IPS-18a (cell line): ENCODE measurements around the gene FBXO46.

Experiments
- H3K27ac ChIP-seq: one replicate; pipeline ENCODE4 v1.5.1; 2013; ENCODE audit warnings: low read length
- H3K27me3 ChIP-seq: one replicate; pipeline ENCODE4 v1.6.1; 2013; ENCODE audit warnings: mild to moderate bottlenecking, low read length; ENCODE audit not compliant: control insufficient read depth, insufficient read depth
- H3K36me3 ChIP-seq: one replicate; pipeline ENCODE4 v1.6.1; 2013; ENCODE audit warnings: low read depth, low read length; ENCODE audit not compliant: control insufficient read depth
- H3K4me1 ChIP-seq: one replicate; pipeline ENCODE4 v1.6.1; 2013; ENCODE audit warnings: low read depth, low read length; ENCODE audit not compliant: control insufficient read depth
- H3K4me3 ChIP-seq: one replicate; pipeline ENCODE4 v1.5.1; 2013; ENCODE audit warnings: low read length
- H3K9ac ChIP-seq: one replicate; pipeline ENCODE4 v1.6.1; 2013; ENCODE audit warnings: mild to moderate bottlenecking, low read length, moderate library complexity
- H3K9me3 ChIP-seq: one replicate; pipeline ENCODE4 v1.6.1; 2013; ENCODE audit warnings: low read depth, low read length; ENCODE audit not compliant: control insufficient read depth

The FBXO46 gene

DNA sequence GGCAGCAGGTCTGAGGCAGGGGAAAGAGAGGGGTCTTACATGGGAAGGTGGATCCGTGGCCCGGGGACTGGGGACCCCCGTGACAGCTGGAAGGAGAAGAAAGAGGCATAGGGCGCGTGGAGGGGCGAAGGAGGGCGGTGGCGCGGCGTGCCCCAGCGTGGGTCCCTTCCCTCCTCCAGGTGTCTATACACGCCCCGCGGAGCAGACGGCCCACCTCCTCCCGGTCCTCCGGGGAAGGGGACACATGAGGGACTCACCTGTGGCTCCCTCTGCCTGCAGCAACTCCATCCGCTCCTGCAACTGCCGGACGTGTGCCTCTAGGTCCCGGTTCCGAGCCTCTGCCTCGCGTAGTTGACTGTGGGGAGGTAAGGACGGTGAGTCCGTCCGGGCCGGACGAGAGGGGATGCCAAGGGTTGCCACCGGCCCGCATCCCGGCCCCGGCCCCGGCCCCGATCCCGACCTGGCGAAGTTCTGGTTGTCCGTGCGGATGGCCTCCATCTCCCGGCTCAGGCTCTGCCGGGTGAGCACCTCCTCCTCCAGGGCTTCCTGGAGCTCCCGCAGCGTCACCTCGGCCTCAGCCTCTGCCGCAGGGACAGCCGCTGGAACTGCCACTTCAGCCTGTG, 40.7 kb upstream of the FBXO46 start:
- peaks cover 5% of the 10 kb centered on the region for H3K36me3 ChIP-seq
- H3K4me3 ChIP-seq, result peak overlapping the region; percentile 87
- no peak overlapping the region for H3K27ac ChIP-seq
- peaks cover 10% of the 10 kb centered on the region for H3K4me1 ChIP-seq
- peak overlapping the region; percentile 39 for H3K9ac ChIP-seq
- H3K27me3 ChIP-seq, result no peaks in the 10 kb centered on the region
- H3K9me3 ChIP-seq, result no peaks in the 10 kb centered on the region

- H3K4me1 ChIP-seq, result peaks cover 11% of the 10 kb centered on the region
- peaks cover 5% of the 10 kb centered on the region for H3K36me3 ChIP-seq
- peak overlapping the region; percentile 31 for H3K27ac ChIP-seq
- H3K9me3 ChIP-seq, result no peaks in the 10 kb centered on the region
- no peaks in the 10 kb centered on the region for H3K27me3 ChIP-seq
- H3K4me3 ChIP-seq, result peak overlapping the region; percentile 87
- H3K9ac ChIP-seq, result peak overlapping the region; percentile 86
Measured at GRCh38 chr19:45770192-45771101, 39.8 kb upstream of the FBXO46 start.

- Histone ChIP-seq H3K27ac (peak overlapping the region; percentile 87), H3K4me3 (peak overlapping the region; percentile 87), H3K9ac (peak overlapping the region; percentile 86), H3K4me1 (peaks cover 17% of the 10 kb centered on the region), H3K36me3 (peaks cover 5% of the 10 kb centered on the region), H3K9me3 (no peaks in the 10 kb centered on the region), H3K27me3 (no peaks in the 10 kb centered on the region)
Measured at GRCh38 chr19:45769821-45770191, 39.1 kb upstream of the FBXO46 start.

DNA sequence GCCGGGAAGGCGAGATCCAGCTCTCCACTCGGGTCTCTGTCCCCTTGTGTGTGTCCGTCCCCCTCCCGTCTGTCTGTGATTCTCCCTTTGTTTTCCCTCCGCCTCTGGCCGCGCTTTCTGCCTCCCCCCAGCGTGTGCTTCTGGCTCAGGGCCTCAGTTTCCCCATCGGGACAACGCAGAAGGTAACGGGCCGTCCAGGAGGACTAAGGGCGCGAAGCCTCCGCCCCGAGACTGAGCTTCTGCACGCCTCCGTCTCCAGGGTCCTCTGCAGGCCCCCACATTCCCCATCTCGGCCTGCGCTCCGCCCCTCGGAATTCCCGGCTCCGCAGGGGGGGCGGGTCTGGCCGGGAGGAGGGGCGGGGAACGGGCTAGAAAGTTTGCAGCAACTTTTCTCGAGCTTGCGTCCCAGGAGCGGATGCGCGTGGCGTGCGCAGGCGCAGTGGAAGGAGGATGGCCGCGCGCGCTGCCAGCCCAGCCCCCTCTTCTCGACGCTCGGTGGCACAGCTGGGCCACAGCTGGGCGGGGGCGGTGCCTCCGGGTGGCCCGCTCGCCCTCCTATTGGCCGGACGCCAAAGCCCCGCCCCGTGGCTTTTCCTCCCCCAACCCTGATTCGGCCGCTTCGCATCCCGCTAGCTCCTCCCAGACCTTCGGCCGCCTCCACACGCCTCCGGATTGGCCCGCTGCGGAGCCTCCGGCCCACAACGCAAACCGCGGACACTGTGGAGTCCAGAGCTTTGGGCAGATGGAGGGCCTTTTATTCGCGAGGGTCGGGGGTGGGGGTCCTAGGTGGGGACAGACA, 38.5 kb upstream of the FBXO46 start, which contains the start of gene SIX5:
TSS of gene SIX5 (minus strand) at position 269 of the 799 bp plus-strand sequence. CDS start 408 bp downstream, outside the sequence.
- peaks cover 21% of the 10 kb centered on the region for H3K4me1 ChIP-seq

DNA sequence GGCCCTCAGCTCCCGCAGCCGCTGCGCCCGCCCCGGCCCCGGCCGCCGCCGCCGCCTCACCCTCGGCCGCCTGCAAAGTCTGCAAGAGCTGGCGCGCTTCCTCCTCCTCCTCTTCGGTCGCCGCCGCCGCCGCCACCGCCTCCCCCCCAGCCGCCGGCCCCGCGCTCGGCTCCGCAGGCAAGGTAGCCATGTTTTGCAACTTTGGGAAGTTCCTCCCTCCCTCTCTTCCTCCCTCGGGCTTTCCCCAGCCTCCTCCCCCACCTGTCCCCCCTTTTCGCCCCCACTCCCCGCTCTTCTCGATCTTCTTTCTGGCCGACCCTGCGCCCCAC, 37.9 kb upstream of the FBXO46 start:
- H3K27ac ChIP-seq, result peak overlapping the region; percentile 98
- peaks cover 27% of the 10 kb centered on the region for H3K4me1 ChIP-seq
- peak overlapping the region; percentile 97 for H3K9ac ChIP-seq

More for the DNA sequence above, 38.5 kb upstream of the FBXO46 start, which contains the start of gene SIX5:
- H3K27me3 ChIP-seq, result no peaks in the 10 kb centered on the region
- H3K27ac ChIP-seq, result peak within 1 kb of the TSS; percentile 98
- H3K4me3 ChIP-seq, result peak within 1 kb of the TSS; percentile 94
- H3K9ac ChIP-seq, result peak within 1 kb of the TSS; percentile 97
- peaks cover 5% of the 10 kb centered on the region for H3K36me3 ChIP-seq
- H3K9me3 ChIP-seq, result no peaks in the 10 kb centered on the region

GRCh38 chr19:45767881-45768654, 37.4 kb upstream of the FBXO46 start:
- H3K4me1 ChIP-seq, result peaks cover 27% of the 10 kb centered on the region
- H3K27ac ChIP-seq, result no peak overlapping the region

More for the DNA sequence above, 37.9 kb upstream of the FBXO46 start:
- Histone ChIP-seq H3K9me3 (no peaks in the 10 kb centered on the region), H3K36me3 (peaks cover 5% of the 10 kb centered on the region), H3K27me3 (no peaks in the 10 kb centered on the region), H3K4me3 (peak overlapping the region; percentile 94)

GRCh38 chr19:45767410-45767880, 36.7 kb upstream of the FBXO46 start:
- Histone ChIP-seq H3K9ac (peak overlapping the region; percentile 97), H3K27ac (no peak overlapping the region), H3K36me3 (no peaks in the 10 kb centered on the region), H3K4me3 (peak overlapping the region; percentile 94), H3K9me3 (no peaks in the 10 kb centered on the region), H3K27me3 (no peaks in the 10 kb centered on the region), H3K4me1 (peaks cover 27% of the 10 kb centered on the region)

More at GRCh38 chr19:45767881-45768654, 37.4 kb upstream of the FBXO46 start:
- Histone ChIP-seq H3K27me3 (no peaks in the 10 kb centered on the region), H3K9ac (peak overlapping the region; percentile 97), H3K9me3 (no peaks in the 10 kb centered on the region), H3K4me3 (peak overlapping the region; percentile 94), H3K36me3 (peaks cover under 1% of the 10 kb centered on the region)

GRCh38 chr19:45766869-45767346, 36.2 kb upstream of the FBXO46 start:
- Histone ChIP-seq H3K36me3 (no peaks in the 10 kb centered on the region), H3K4me1 (peaks cover 27% of the 10 kb centered on the region), H3K27ac (no peak overlapping the region), H3K4me3 (peak overlapping the region; percentile 94), H3K27me3 (no peaks in the 10 kb centered on the region), H3K9me3 (no peaks in the 10 kb centered on the region), H3K9ac (peak overlapping the region; percentile 97)

DNA sequence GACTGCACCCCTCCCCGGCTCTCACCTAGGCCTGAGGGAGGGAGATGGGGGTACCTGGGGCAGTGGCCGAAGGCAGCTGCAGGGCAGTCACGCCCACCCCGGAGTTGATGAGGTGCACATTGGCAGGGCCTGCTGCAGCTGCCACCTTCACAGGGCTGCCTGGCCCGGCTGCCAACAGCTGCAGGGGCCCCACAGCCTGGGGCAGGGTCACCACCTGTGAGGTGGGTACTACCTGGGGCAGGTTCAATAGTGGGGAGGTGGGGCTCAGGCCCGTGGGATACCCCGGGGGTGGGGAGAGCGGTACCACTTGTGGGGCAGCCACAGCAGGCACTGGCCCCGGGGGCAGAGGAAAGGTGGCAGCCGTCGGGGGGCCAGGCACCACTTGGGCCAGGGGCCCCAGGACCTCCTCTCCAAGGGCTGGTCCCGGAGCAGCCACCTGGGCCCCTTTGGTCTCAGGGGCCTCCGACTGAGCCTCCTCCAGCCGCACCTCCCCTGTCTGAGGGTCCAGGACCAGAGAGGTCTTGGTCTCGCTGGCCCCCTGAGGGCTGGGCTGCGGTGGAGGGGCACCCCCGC, 35.7 kb upstream of the FBXO46 start:
- Histone ChIP-seq H3K27me3 (no peaks in the 10 kb centered on the region), H3K27ac (no peak overlapping the region), H3K4me3 (no peak overlapping the region), H3K9me3 (no peaks in the 10 kb centered on the region), H3K36me3 (no peaks in the 10 kb centered on the region), H3K9ac (no peak overlapping the region), H3K4me1 (peaks cover 27% of the 10 kb centered on the region)

- Histone ChIP-seq H3K27ac (no peak overlapping the region), H3K4me1 (peaks cover 23% of the 10 kb centered on the region), H3K27me3 (no peaks in the 10 kb centered on the region), H3K9ac (no peak overlapping the region), H3K36me3 (no peaks in the 10 kb centered on the region), H3K9me3 (no peaks in the 10 kb centered on the region), H3K4me3 (no peak overlapping the region)
Measured at GRCh38 chr19:45765702-45766295, 35.1 kb upstream of the FBXO46 start.
